ENCODE measurements around the gene SNAP47.

Gene SNAP47

GRCh38 chr1:227740401-227740960 lies 5.2 kb downstream of the SNAP47 start:
- TF ChIP-seq GATA3 (IDR thresholded peaks at IDR 0.05; ENCODE audit: low read depth, low read length): no peak

- no peak for TF ChIP-seq GATA3 (IDR thresholded peaks at IDR 0.05; ENCODE audit: low read depth, low read length)
- TF ChIP-seq GATA2 (IDR thresholded peaks at IDR 0.05; ENCODE audit: low read depth, low read length): no peak
Observed at GRCh38 chr1:227741166-227741870, 6.1 kb downstream of the SNAP47 start.

- TF ChIP-seq GATA2 (IDR thresholded peaks at IDR 0.05; ENCODE audit: low read depth, low read length) (no peak), GATA3 (IDR thresholded peaks at IDR 0.05; ENCODE audit: low read depth, low read length) (no peak)
Observed at GRCh38 chr1:227742738-227743715, 7.8 kb downstream of the SNAP47 start.

- TF ChIP-seq GATA3 (IDR thresholded peaks at IDR 0.05; ENCODE audit: low read depth, low read length) (no peak), GATA2 (IDR thresholded peaks at IDR 0.05; ENCODE audit: low read depth, low read length) (no peak)
Observed at GRCh38 chr1:227744668-227745067, 9.4 kb downstream of the SNAP47 start.

GRCh38 chr1:227745568-227746265 lies 10.5 kb downstream of the SNAP47 start:
- no peak for TF ChIP-seq GATA3 (IDR thresholded peaks at IDR 0.05; ENCODE audit: low read depth, low read length)
- no peak for TF ChIP-seq GATA2 (IDR thresholded peaks at IDR 0.05; ENCODE audit: low read depth, low read length)

GRCh38 chr1:227746676-227747075 lies 11.4 kb downstream of the SNAP47 start:
- TF ChIP-seq GATA2 (IDR thresholded peaks at IDR 0.05; ENCODE audit: low read depth, low read length) (no peak), GATA3 (IDR thresholded peaks at IDR 0.05; ENCODE audit: low read depth, low read length) (no peak)

- TF ChIP-seq GATA3 (IDR thresholded peaks at IDR 0.05; ENCODE audit: low read depth, low read length): no peak
- no peak for TF ChIP-seq GATA2 (IDR thresholded peaks at IDR 0.05; ENCODE audit: low read depth, low read length)
Observed at GRCh38 chr1:227747382-227747781, 12.1 kb downstream of the SNAP47 start.

GRCh38 chr1:227747948-227748495 lies 12.8 kb downstream of the SNAP47 start:
- TF ChIP-seq GATA3 (IDR thresholded peaks at IDR 0.05; ENCODE audit: low read depth, low read length): no peak
- TF ChIP-seq GATA2 (IDR thresholded peaks at IDR 0.05; ENCODE audit: low read depth, low read length): no peak

- TF ChIP-seq GATA3 (IDR thresholded peaks at IDR 0.05; ENCODE audit: low read depth, low read length): no peak
- TF ChIP-seq GATA2 (IDR thresholded peaks at IDR 0.05; ENCODE audit: low read depth, low read length): no peak
Observed at GRCh38 chr1:227748496-227749182, 13.4 kb downstream of the SNAP47 start.

GRCh38 chr1:227749225-227749624 lies 14.0 kb downstream of the SNAP47 start:
- TF ChIP-seq GATA3 (IDR thresholded peaks at IDR 0.05; ENCODE audit: low read depth, low read length): no peak
- no peak for TF ChIP-seq GATA2 (IDR thresholded peaks at IDR 0.05; ENCODE audit: low read depth, low read length)

- no peak for TF ChIP-seq GATA2 (IDR thresholded peaks at IDR 0.05; ENCODE audit: low read depth, low read length)
- no peak for TF ChIP-seq GATA3 (IDR thresholded peaks at IDR 0.05; ENCODE audit: low read depth, low read length)
Observed at GRCh38 chr1:227749916-227750710, 14.9 kb downstream of the SNAP47 start.

- no peak for TF ChIP-seq GATA3 (IDR thresholded peaks at IDR 0.05; ENCODE audit: low read depth, low read length)
- TF ChIP-seq GATA2 (IDR thresholded peaks at IDR 0.05; ENCODE audit: low read depth, low read length): no peak
Observed at GRCh38 chr1:227753999-227754711, 18.9 kb downstream of the SNAP47 start.

All from SH-SY5Y (cell line).